ENCODE results near the gene GLRX2.

- TF ChIP-seq CTCF (IDR thresholded peaks at IDR 0.05; ENCODE audit: insufficient read depth, low read length, poor library complexity, severe bottlenecking) (no peak), EZH2phosphoT487 (conservative IDR thresholded peaks at IDR 0.05; ENCODE audit: low read length) (no peak)
Observed at GRCh38 chr1:193060938-193061337, 44.3 kb downstream of the GLRX2 start.

Measured in SU-DHL-6 (cell line).